ENCODE results near the gene BMPER.

Gene BMPER

GRCh38 chr7:34104992-34105391, 199.7 kb downstream of the BMPER start:
- no peak for DNase-seq

GRCh38 chr7:34107276-34107675, 201.9 kb downstream of the BMPER start:
- no peak for DNase-seq

- DNase-seq, result no peak
Measured at GRCh38 chr7:34108165-34108564, 202.8 kb downstream of the BMPER start.

GRCh38 chr7:34109936-34110780, 204.8 kb downstream of the BMPER start:
- no peak for DNase-seq

- DNase-seq, result no peak
Measured at GRCh38 chr7:34111031-34111430, 205.7 kb downstream of the BMPER start.

GRCh38 chr7:34115503-34115902, 210.2 kb downstream of the BMPER start:
- DNase-seq, result no peak

GRCh38 chr7:34117573-34117972, 212.2 kb downstream of the BMPER start:
- DNase-seq, result no peak

GRCh38 chr7:34121366-34121765, 216.0 kb downstream of the BMPER start:
- DNase-seq, result no peak

GRCh38 chr7:34123316-34123715, 218.0 kb downstream of the BMPER start:
- no peak for DNase-seq

- no peak for DNase-seq
Measured at GRCh38 chr7:34124765-34125164, 219.4 kb downstream of the BMPER start.

GRCh38 chr7:34128762-34129161, 223.4 kb downstream of the BMPER start:
- DNase-seq, result no peak

GRCh38 chr7:34130558-34131295, 225.4 kb downstream of the BMPER start:
- no peak for DNase-seq

GRCh38 chr7:34131371-34131770, 226.0 kb downstream of the BMPER start:
- DNase-seq, result no peak

GRCh38 chr7:34133356-34133982, 228.1 kb downstream of the BMPER start:
- DNase-seq, result no peak

- DNase-seq, result peak; percentile 41 to 45
Measured at GRCh38 chr7:34133983-34134782, 228.8 kb downstream of the BMPER start.

- DNase-seq, result no peak
Measured at GRCh38 chr7:34135924-34136323, 230.6 kb downstream of the BMPER start.

- no peak for DNase-seq
Measured at GRCh38 chr7:34136698-34137097, 231.4 kb downstream of the BMPER start.

- DNase-seq, result no peak
Measured at GRCh38 chr7:34137176-34137575, 231.8 kb downstream of the BMPER start.

GRCh38 chr7:34138483-34138882, 233.1 kb downstream of the BMPER start:
- DNase-seq, result no peak

- no peak for DNase-seq
Measured at GRCh38 chr7:34139086-34139485, 233.7 kb downstream of the BMPER start.

GRCh38 chr7:34140066-34140465, 234.7 kb downstream of the BMPER start:
- no peak for DNase-seq

- no peak for DNase-seq
Measured at GRCh38 chr7:34143402-34143801, 238.1 kb downstream of the BMPER start.

- no peak for DNase-seq
Measured at GRCh38 chr7:34145603-34146002, 240.3 kb downstream of the BMPER start.

Data from Kasumi-1 (cell line).